Memory B cell (primary cell): ENCODE data around the gene PANK3.
"Not testable (repeated sequence)": the region's sequence is repeated elsewhere in the genome, so short reads cannot be mapped to it uniquely, and the experiment has no call there.

Experiments
- ATAC-seq: fragments of 150-1000 bp; cut with Tn5 transposase; 2 replicates; pipeline ENCODE4 v1.10.0; 2021; ENCODE audit warnings: low read depth, mild to moderate bottlenecking, moderate library complexity
- DNase-seq, 2 donors: peaks; one replicate each; pipeline ENCODE4 v3.0.0; 2022; ENCODE audit warnings: low spot score in 2 of 2
- H3K27ac Mint-ChIP-seq: one replicate; pipeline ENCODE4 v1.8.0; 2022; ENCODE audit warnings: mild to moderate bottlenecking, moderate library complexity, mixed read lengths
- H3K27me3 Mint-ChIP-seq: one replicate; pipeline ENCODE4 v1.8.0; 2022; ENCODE audit warnings: mixed read lengths
- H3K36me3 Mint-ChIP-seq: one replicate; pipeline ENCODE4 v1.8.0; 2022; ENCODE audit warnings: mild to moderate bottlenecking, mixed read lengths
- H3K4me1 Mint-ChIP-seq: one replicate; pipeline ENCODE4 v1.8.0; 2022; ENCODE audit warnings: mixed read lengths
- H3K4me3 Mint-ChIP-seq: one replicate; pipeline ENCODE4 v1.8.0; 2022; ENCODE audit warnings: mild to moderate bottlenecking, moderate library complexity, mixed read lengths
- H3K9me3 Mint-ChIP-seq: one replicate; pipeline ENCODE4 v1.8.0; 2022; ENCODE audit warnings: mixed read lengths

The PANK3 gene

GRCh38 chr5:168583742-168584482, 4.7 kb upstream of the PANK3 start:
- H3K27me3 Mint-ChIP-seq: peaks cover 12% of the 10 kb centered on the region
- no peak overlapping the region for H3K4me3 Mint-ChIP-seq
- no peak for DNase-seq
- peaks cover 2% of the 10 kb centered on the region for H3K36me3 Mint-ChIP-seq
- H3K4me1 Mint-ChIP-seq: peaks cover 7% of the 10 kb centered on the region
- no peaks in the 10 kb centered on the region for H3K9me3 Mint-ChIP-seq
- no peak overlapping the region for H3K27ac Mint-ChIP-seq
- ATAC-seq: no peak

- H3K4me3 Mint-ChIP-seq: not testable (repeated sequence)
Observed at GRCh38 chr5:168580814-168581469, 1.8 kb upstream of the PANK3 start.

GRCh38 chr5:168580227-168580508, 1.0 kb upstream of the PANK3 start:
- peaks cover under 1% of the 10 kb centered on the region for H3K27me3 Mint-ChIP-seq
- no peak for ATAC-seq

More at GRCh38 chr5:168580814-168581469, 1.8 kb upstream of the PANK3 start:
- H3K9me3 Mint-ChIP-seq, H3K36me3 Mint-ChIP-seq, ATAC-seq, H3K27me3 Mint-ChIP-seq, DNase-seq, H3K27ac Mint-ChIP-seq: not testable (repeated sequence)
- peaks cover 19% of the 10 kb centered on the region for H3K4me1 Mint-ChIP-seq

GRCh38 chr5:168579488-168580226, 489 bp upstream of the PANK3 start:
- peaks cover 2% of the 10 kb centered on the region for H3K36me3 Mint-ChIP-seq
- ATAC-seq (peak; percentile 91), DNase-seq (peak; percentile 92 to 97)
- H3K4me3 Mint-ChIP-seq: peak overlapping the region; percentile 86
- H3K27ac Mint-ChIP-seq: peak overlapping the region; percentile 89
- no peaks in the 10 kb centered on the region for H3K27me3 Mint-ChIP-seq
- peaks cover 19% of the 10 kb centered on the region for H3K4me1 Mint-ChIP-seq
- H3K9me3 Mint-ChIP-seq: no peaks in the 10 kb centered on the region

More at GRCh38 chr5:168580227-168580508, 1.0 kb upstream of the PANK3 start:
- peaks cover under 1% of the 10 kb centered on the region for H3K36me3 Mint-ChIP-seq
- peak overlapping the region; percentile 89 for H3K27ac Mint-ChIP-seq
- H3K4me1 Mint-ChIP-seq: peaks cover 19% of the 10 kb centered on the region
- peak overlapping the region; percentile 86 for H3K4me3 Mint-ChIP-seq
- no peaks in the 10 kb centered on the region for H3K9me3 Mint-ChIP-seq
- no peak for DNase-seq

DNA sequence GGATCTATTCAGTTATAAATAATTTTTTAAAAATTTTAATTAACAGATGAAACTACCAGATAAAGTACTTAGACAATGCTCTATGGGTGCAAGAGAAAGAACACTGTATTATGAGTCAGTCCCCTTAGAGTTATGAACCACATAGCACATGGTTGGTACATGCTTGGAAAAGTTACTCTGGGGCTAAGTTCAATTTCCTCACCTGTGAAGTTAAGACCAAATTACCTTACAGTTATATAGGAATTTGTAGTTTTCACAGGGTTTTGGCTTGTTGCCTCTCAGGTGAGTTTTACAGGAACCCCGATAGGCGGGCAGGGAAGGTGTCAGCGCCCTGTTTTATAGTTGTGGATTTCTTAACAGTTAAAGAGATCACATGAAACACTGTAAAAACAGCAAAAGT, 1.2 kb downstream of the PANK3 start:
- no peaks in the 10 kb centered on the region for H3K9me3 Mint-ChIP-seq
- H3K4me3 Mint-ChIP-seq: peak overlapping the region; percentile 87
- ATAC-seq (no peak), DNase-seq (no peak)
- H3K36me3 Mint-ChIP-seq: peaks cover 2% of the 10 kb centered on the region
- H3K27ac Mint-ChIP-seq: no peak overlapping the region
- H3K27me3 Mint-ChIP-seq: no peaks in the 10 kb centered on the region
- peaks cover 14% of the 10 kb centered on the region for H3K4me1 Mint-ChIP-seq

GRCh38 chr5:168575391-168576372, 3.5 kb downstream of the PANK3 start:
- Mint-ChIP-seq H3K4me3 (no peak overlapping the region), H3K27me3 (no peaks in the 10 kb centered on the region), H3K36me3 (peaks cover 10% of the 10 kb centered on the region), H3K4me1 (peaks cover 23% of the 10 kb centered on the region), H3K27ac (no peak overlapping the region), H3K9me3 (no peaks in the 10 kb centered on the region)
- DNase-seq (no peak), ATAC-seq (no peak)

DNA sequence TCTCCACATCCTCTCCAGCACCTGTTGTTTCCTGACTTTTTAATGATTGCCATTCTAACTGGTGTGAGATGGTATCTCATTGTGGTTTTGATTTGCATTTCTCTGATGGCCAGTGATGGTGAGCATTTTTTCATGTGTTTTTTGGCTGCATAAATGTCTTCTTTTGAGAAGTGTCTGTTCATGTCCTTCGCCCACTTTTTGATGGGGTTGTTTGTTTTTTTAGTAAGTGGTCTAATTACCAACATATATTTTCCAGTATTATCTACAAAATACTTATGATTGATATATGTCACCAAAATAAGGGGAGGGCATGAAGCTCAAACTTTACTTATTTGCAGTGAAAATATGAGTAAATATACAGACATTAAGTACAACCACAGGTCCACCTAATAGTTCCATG, 5.0 kb downstream of the PANK3 start:
- H3K4me1 Mint-ChIP-seq: peaks cover 23% of the 10 kb centered on the region
- not testable (repeated sequence) for ATAC-seq, H3K9me3 Mint-ChIP-seq, H3K4me3 Mint-ChIP-seq, H3K27me3 Mint-ChIP-seq, DNase-seq, H3K27ac Mint-ChIP-seq
- peaks cover 12% of the 10 kb centered on the region for H3K36me3 Mint-ChIP-seq

GRCh38 chr5:168573663-168574062, 5.5 kb downstream of the PANK3 start:
- not testable (repeated sequence) for DNase-seq, H3K4me3 Mint-ChIP-seq, ATAC-seq, H3K9me3 Mint-ChIP-seq, H3K27me3 Mint-ChIP-seq, H3K27ac Mint-ChIP-seq
- peaks cover 12% of the 10 kb centered on the region for H3K36me3 Mint-ChIP-seq
- H3K4me1 Mint-ChIP-seq: peaks cover 23% of the 10 kb centered on the region

DNA sequence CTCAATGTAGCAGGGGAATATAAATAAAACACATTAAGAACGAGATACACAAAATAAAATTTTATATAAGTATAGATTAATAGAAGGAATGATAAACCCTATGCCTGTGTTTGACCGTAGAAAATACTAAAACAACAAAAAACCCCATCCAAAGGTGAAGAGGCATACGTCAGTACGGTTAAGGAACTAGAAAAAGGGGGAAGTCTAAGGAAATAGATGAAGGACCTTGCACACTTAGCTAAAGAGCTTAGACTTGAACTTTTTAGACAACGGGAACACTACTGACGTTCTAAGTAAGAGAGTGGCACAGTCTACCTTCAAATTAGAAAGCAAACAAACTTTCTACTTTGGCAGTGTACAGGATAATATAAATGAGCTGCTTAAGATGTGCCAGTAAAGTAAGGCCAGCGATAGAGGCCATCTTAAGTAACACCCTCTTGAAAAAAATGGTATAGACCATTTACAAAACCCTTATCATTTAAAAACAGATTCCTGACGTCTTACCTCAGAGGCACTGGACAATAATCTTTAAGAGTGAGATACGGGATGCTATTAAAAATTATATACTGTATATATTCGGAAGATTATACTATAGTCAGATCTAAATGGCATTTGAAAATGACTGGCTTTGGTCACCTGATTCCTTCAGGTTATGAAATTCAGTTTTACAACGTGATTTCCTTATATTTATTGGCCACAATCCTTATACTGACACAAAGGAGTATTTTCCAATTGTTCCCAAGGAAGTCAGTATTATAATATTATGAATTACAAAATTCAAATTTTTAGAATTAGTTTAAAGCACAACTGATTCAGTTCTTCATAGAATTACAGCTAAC, 8.5 kb downstream of the PANK3 start:
- peaks cover 14% of the 10 kb centered on the region for H3K36me3 Mint-ChIP-seq
- no peak overlapping the region for H3K27ac Mint-ChIP-seq
- H3K4me1 Mint-ChIP-seq: peaks cover 11% of the 10 kb centered on the region
- no peaks in the 10 kb centered on the region for H3K9me3 Mint-ChIP-seq
- H3K27me3 Mint-ChIP-seq: no peaks in the 10 kb centered on the region
- DNase-seq (no peak), ATAC-seq (no peak)
- no peak overlapping the region for H3K4me3 Mint-ChIP-seq

- DNase-seq: no peak
- Mint-ChIP-seq H3K27me3 (no peaks in the 10 kb centered on the region), H3K27ac (no peak overlapping the region), H3K4me1 (peaks cover 11% of the 10 kb centered on the region), H3K4me3 (no peak overlapping the region), H3K9me3 (no peaks in the 10 kb centered on the region), H3K36me3 (peaks cover 16% of the 10 kb centered on the region)
- ATAC-seq: no peak
Observed at GRCh38 chr5:168568738-168569137, 10.4 kb downstream of the PANK3 start.

- no peaks in the 10 kb centered on the region for H3K27me3 Mint-ChIP-seq
- H3K27ac Mint-ChIP-seq: no peak overlapping the region
- no peak for ATAC-seq
- H3K36me3 Mint-ChIP-seq: peaks cover 18% of the 10 kb centered on the region
- DNase-seq: no peak
- H3K4me3 Mint-ChIP-seq: no peak overlapping the region
- H3K9me3 Mint-ChIP-seq: no peaks in the 10 kb centered on the region
- H3K4me1 Mint-ChIP-seq: no peaks in the 10 kb centered on the region
Observed at GRCh38 chr5:168563959-168564358, 15.2 kb downstream of the PANK3 start.

GRCh38 chr5:168562279-168562678, 16.9 kb downstream of the PANK3 start:
- H3K9me3 Mint-ChIP-seq: no peaks in the 10 kb centered on the region
- H3K27me3 Mint-ChIP-seq: no peaks in the 10 kb centered on the region
- peaks cover 20% of the 10 kb centered on the region for H3K36me3 Mint-ChIP-seq
- no peaks in the 10 kb centered on the region for H3K4me1 Mint-ChIP-seq
- H3K27ac Mint-ChIP-seq: no peak overlapping the region
- no peak for ATAC-seq
- no peak for DNase-seq
- no peak overlapping the region for H3K4me3 Mint-ChIP-seq

DNA sequence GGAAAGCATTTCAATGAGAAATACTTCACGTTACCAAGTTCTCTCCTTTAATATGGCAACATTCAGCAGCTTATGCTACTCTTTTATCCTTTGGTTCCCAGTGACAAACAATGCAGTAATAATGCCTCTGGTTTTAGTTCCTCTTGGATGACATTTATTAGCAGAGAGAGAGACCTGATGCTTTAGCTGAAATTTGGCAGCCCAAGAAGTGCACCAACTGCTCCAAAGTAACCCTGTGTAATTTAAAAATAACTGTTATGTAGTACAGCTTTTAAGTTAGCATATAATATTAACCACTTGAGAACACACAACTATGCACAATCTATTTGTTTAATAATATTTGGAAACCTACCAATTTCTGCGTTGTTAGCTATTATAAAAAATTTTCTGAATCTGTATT, 21.8 kb downstream of the PANK3 start:
- H3K27me3 Mint-ChIP-seq: no peaks in the 10 kb centered on the region
- peaks cover 36% of the 10 kb centered on the region for H3K36me3 Mint-ChIP-seq
- no peak overlapping the region for H3K27ac Mint-ChIP-seq
- DNase-seq: no peak
- H3K4me1 Mint-ChIP-seq: peaks cover 4% of the 10 kb centered on the region
- H3K4me3 Mint-ChIP-seq: no peak overlapping the region
- no peaks in the 10 kb centered on the region for H3K9me3 Mint-ChIP-seq
- ATAC-seq: no peak
